K562 (cell line): ENCODE data around the gene ENTPD3. TPM values are rescaled to one million over a fixed set of nuclear protein-coding genes. Genes with fewer than 3 reads are reported as not detected.

Experiments used
- CHD1 ChIP-seq: fragments of 200-600 bp; sonication (generic); IDR thresholded peaks from one replicate; pipeline ENCODE4 v1.6.1; 2012; ENCODE audit warnings: mild to moderate bottlenecking, moderate library complexity, low read length, inconsistent platforms
- CHD7 ChIP-seq: fragments of 200-600 bp; sonication (generic); IDR thresholded peaks from one replicate; pipeline ENCODE4 v1.6.1; 2012; ENCODE audit warnings: mild to moderate bottlenecking, low read depth, low read length, inconsistent platforms
- CXXC5 ChIP-seq: fragments of 250-450 bp; sonication (Bioruptor Pico); IDR thresholded peaks from 2 replicates; pipeline ENCODE4 v1.8.0; 2022; ENCODE audit warnings: inconsistent platforms, mild to moderate bottlenecking, moderate library complexity
- E2F6 ChIP-seq, 2 experiments: IDR thresholded peaks; 2 replicates each; pipeline ENCODE4 v1.6.1; 2011; ENCODE audit warnings: borderline replicate concordance in 1 of 2, control low read depth in 1 of 2, low read depth in 1 of 2, low read length in 1 of 2, mild to moderate bottlenecking in 1 of 2, mixed read lengths in 1 of 2, moderate library complexity in 1 of 2; ENCODE audit not compliant: insufficient read depth in 1 of 2, insufficient read length in 1 of 2, poor library complexity in 1 of 2, severe bottlenecking in 1 of 2; ENCODE audit errors: extremely low read depth in 1 of 2
- SMAD1 ChIP-seq: fragments of 150-350 bp; IDR thresholded peaks from 2 replicates; pipeline ENCODE4 v1.6.1; 2014; ENCODE audit warnings: low read length, low read depth; ENCODE audit not compliant: partially characterized antibody
- ZMIZ1 ChIP-seq, 2 experiments: fragments of 150-350 bp in 1 of 2; IDR thresholded peaks; 2 replicates each; pipeline ENCODE4 v1.6.1; 2012 to 2016; ENCODE audit warnings: low read depth in 2 of 2, low read length in 2 of 2, mild to moderate bottlenecking in 1 of 2, moderate library complexity in 1 of 2
- ZNF717 ChIP-seq: fragments of 250-450 bp; sonication (Bioruptor Pico); IDR thresholded peaks from 2 replicates; pipeline ENCODE4 v1.5.0; 2021
- polyA plus RNA-seq, 8 experiments: library from polyadenylated mRNA; depleted of rRNA in 4 of 8; stranded (reverse) in 5 of 8; unstranded in 3 of 8; fragments of >200 nt; fragmentation: Nextera tagmentation in 2 of 8; fragmentation: Illumina TruSeq in 1 of 8; extraction: Ambion mirVana in 2 of 8; extraction: Trizol in 1 of 8; gene quantifications; 2 replicates each; pipeline versions ENCODE4 v1.2.1 to v1.2.3, GENCODE V29; 2011 to 2014; ENCODE audit warnings: inconsistent platforms in 1 of 8, missing spikeins in 1 of 8
- total RNA-seq, 7 experiments: library from RNA; depleted of rRNA in 6 of 7; stranded (reverse); fragments of >200 nt in 6 of 7; fragmentation: Illumina TruSeq in 2 of 7; extraction: Trizol in 2 of 7; gene quantifications; 2 replicates each; pipeline versions ENCODE4 v1.2.1 to v1.2.3, GENCODE V29; 2011 to 2021; ENCODE audit warnings: low replicate concordance in 1 of 7

ENTPD3 gene
- total and polyA plus RNA-seq, 9 of the 15 experiments (the other 6 are each of a cell fraction or from before 2014, with no cell fraction given): 0.23 to 2.1 (median 0.58) TPM

- TF ChIP-seq CHD7 (no peak), SMAD1 (peak; percentile 91), E2F6 (IDR thresholded peaks at IDR 0.05; ENCODE audit: borderline replicate concordance in 1 of 2, extremely low read depth in 1 of 2, insufficient read depth in 1 of 2, insufficient read length in 1 of 2, low read depth in 1 of 2, low read length in 1 of 2, poor library complexity in 1 of 2, severe bottlenecking in 1 of 2) (peak; percentile 56 to 83), ZMIZ1 (IDR thresholded peaks at IDR 0.05; ENCODE audit: low read depth in 2 of 2, low read length in 2 of 2) (peak in 1 of 2 experiments; percentile 54; a peak in 1 of 4 replicates), ZNF717 (CRISPR knock-in tag) (0 out of 2 replicates have a peak, but pooled peaks have one; percentile 24), CXXC5 (CRISPR knock-in tag) (peak; percentile 98), CHD1 (peak; percentile 90)
Observed at GRCh38 chr3:40456940-40457823, 70.2 kb downstream of the ENTPD3 start, which contains the start of gene RPL14 (continued).
